Esophagus muscularis mucosa (tissue), 4 donors: ENCODE data around the gene UACA. TPM values are rescaled to one million over a fixed set of nuclear protein-coding genes. Genes with fewer than 3 reads are reported as not detected.

Source experiments
- DNase-seq: peaks from one replicate; pipeline ENCODE4 v3.0.0-alpha.2; 2017; ENCODE audit errors: extremely low spot score
- H3K27ac ChIP-seq, 4 donors: fragments of 200-600 bp; sonication (generic); replicated peaks in 1 of 4; 1 replicate in 3 of 4; 2 replicates in 1 of 4; pipeline ENCODE4 v1.5.1; 2016 to 2019; ENCODE audit warnings: mild to moderate bottlenecking in 1 of 4
- H3K27me3 ChIP-seq, 4 donors: fragments of 200-600 bp; sonication (generic); one replicate each; pipeline versions ENCODE4 v1.5.1 to v1.6.0; 2016 to 2019
- H3K36me3 ChIP-seq, 4 donors: fragments of 200-600 bp; sonication (generic); one replicate each; pipeline ENCODE4 v1.5.1; 2016 to 2019
- H3K4me1 ChIP-seq, 4 donors: fragments of 200-600 bp; sonication (generic); one replicate each; pipeline ENCODE4 v1.5.1; 2016 to 2019
- H3K4me3 ChIP-seq, 4 donors: fragments of 200-600 bp; sonication (generic); 1 replicate in 2 of 4; 2 replicates in 2 of 4; pipeline ENCODE4 v1.5.1; 2016 to 2019; ENCODE audit warnings: mild to moderate bottlenecking in 4 of 4, moderate library complexity in 1 of 4
- H3K9me3 ChIP-seq, 4 donors: fragments of 200-600 bp; sonication (generic); 1 replicate in 3 of 4; 2 replicates in 1 of 4; pipeline ENCODE4 v1.5.1; 2016 to 2019
- EP300 ChIP-seq: sonication (generic); formaldehyde crosslinking; IDR thresholded peaks from one replicate; pipeline ENCODE4 v1.6.1; 2017; ENCODE audit warnings: antibody characterized with exemption
- POLR2A ChIP-seq: fragments of 450-650 bp; IDR thresholded peaks from one replicate; pipeline ENCODE4 v1.6.1; 2017; ENCODE audit warnings: antibody characterized with exemption, moderate library complexity, mild to moderate bottlenecking, low read depth
- POLR2AphosphoS5 ChIP-seq, 2 donors: sonication (generic); formaldehyde crosslinking; IDR thresholded peaks; one replicate each; pipeline ENCODE4 v1.6.1; 2017; ENCODE audit warnings: antibody characterized with exemption in 2 of 2
- WGBS: methylation state at CpG from one replicate; pipeline ENCODE4 v1.1.5; 2018; 5-methylcytosine and 5-hydroxymethylcytosine counted together
- intact Hi-C: fragments of 100-400 bp; cut with DNase I; formaldehyde crosslinking; loops from one replicate; pipeline ENCODE4 v1.15.1; 2023
- total RNA-seq, 4 donors: library from RNA; depleted of rRNA; stranded (reverse); fragments of >200 nt; gene quantifications; one replicate each; pipeline versions ENCODE4 v1.1.0 to v1.2.1, GENCODE V29; 2016
- TF ChIP-seq, protein P1 (sequence below), 3 experiments: fragments of 200-600 bp in 2 of 3; fragments of 450-650 bp in 1 of 3; sonication (generic) in 2 of 3; IDR thresholded peaks; one replicate each; pipeline ENCODE4 v1.5.1; 2017 to 2019; ENCODE audit warnings: antibody characterized with exemption in 3 of 3, mild to moderate bottlenecking in 2 of 3, moderate library complexity in 1 of 3

Gene UACA
- total RNA-seq, 4 donors from 2014 or later = 23.9 to 40.7 (median 28.9) TPM

DNA sequence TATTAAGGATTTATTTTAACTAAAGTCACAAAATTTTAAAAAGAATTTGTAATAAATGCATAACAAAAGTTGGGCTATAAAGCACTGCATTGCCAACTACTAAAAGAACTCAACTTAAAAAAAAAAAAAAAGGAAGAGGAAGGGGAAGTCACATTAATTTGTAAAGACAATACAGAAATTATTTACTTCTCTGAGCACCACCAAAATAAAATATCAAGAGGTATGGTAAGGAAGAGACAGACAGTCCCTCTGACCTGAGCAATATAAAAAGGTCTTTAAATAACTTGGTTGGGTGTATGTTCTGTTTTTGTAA, 83.5 kb downstream of the UACA start:
- no peak overlapping the region for H3K27ac ChIP-seq
- DNase-seq = no peak
- peaks cover 5 to 47% (median 26%) of the 10 kb centered on the region in 4 donors for H3K36me3 ChIP-seq
- no peaks in the 10 kb centered on the region for H3K27me3 ChIP-seq
- H3K4me1 ChIP-seq = peaks cover 0 to 16% (median 9%) of the 10 kb centered on the region in 4 donors
- TF ChIP-seq POLR2A = no peak
- no peak for TF ChIP-seq EP300
- intact Hi-C loops = loop anchor here (1.0 to 10.0 kb wide), 3 partner anchors 42 to 133 kb away; partner anchors contain the start of gene UACA
- no peak overlapping the region for H3K4me3 ChIP-seq
- no peaks in the 10 kb centered on the region for H3K9me3 ChIP-seq

DNA sequence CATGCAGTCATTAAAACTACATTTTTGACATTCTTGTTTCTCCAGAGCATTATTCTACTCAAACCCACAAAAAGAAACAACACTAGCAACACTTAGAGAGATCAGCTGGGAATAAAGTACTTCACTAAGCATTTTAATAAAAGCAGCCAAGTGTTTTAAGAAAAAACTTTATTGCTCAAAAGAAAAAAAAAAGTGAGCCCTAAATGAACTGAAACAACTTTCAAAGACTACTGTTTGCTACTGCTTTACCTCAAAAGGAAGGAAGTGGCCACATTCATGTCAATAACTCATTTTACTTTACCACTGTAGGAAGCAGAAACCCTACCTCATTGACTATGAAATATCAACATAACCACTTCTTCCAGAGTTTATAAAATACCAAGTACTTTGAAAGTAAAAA, 91.3 kb downstream of the UACA start:
- Histone ChIP-seq H3K4me1 (peaks cover 0 to 4% (median 0%) of the 10 kb centered on the region in 4 donors), H3K27me3 (no peaks in the 10 kb centered on the region), H3K4me3 (no peak overlapping the region), H3K9me3 (no peaks in the 10 kb centered on the region), H3K36me3 (peaks cover 21 to 69% (median 38%) of the 10 kb centered on the region in 4 donors), H3K27ac (no peak overlapping the region)
- intact Hi-C loops = no loop called here
- DNase-seq = no peak
- TF ChIP-seq, protein P1, sequence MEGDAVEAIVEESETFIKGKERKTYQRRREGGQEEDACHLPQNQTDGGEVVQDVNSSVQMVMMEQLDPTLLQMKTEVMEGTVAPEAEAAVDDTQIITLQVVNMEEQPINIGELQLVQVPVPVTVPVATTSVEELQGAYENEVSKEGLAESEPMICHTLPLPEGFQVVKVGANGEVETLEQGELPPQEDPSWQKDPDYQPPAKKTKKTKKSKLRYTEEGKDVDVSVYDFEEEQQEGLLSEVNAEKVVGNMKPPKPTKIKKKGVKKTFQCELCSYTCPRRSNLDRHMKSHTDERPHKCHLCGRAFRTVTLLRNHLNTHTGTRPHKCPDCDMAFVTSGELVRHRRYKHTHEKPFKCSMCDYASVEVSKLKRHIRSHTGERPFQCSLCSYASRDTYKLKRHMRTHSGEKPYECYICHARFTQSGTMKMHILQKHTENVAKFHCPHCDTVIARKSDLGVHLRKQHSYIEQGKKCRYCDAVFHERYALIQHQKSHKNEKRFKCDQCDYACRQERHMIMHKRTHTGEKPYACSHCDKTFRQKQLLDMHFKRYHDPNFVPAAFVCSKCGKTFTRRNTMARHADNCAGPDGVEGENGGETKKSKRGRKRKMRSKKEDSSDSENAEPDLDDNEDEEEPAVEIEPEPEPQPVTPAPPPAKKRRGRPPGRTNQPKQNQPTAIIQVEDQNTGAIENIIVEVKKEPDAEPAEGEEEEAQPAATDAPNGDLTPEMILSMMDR (IDR thresholded peaks at IDR 0.05) = no peak
- TF ChIP-seq POLR2A (no peak), EP300 (no peak), POLR2AphosphoS5 (IDR thresholded peaks at IDR 0.05) (no peak)

DNA sequence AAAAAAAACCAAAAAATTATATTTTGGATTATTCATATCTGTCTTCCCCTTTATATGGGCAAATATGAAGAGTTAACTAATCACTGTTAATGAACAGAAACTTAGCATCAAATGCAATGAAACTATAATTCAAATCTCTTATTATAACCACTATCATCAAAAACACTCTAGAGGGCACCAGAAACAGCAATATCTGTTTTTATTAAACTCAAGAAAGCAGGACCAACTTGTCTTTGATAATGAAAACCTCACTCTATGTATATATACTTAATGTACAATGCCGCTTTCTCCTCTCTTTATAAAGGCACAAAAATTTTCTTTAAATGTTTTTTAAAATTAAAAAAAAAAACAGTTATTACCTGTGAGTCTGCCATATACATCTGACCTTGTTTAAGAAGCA, 92.7 kb downstream of the UACA start:
- Histone ChIP-seq H3K27ac (no peak overlapping the region), H3K36me3 (peaks cover 16 to 69% (median 31%) of the 10 kb centered on the region in 4 donors), H3K27me3 (no peaks in the 10 kb centered on the region), H3K4me3 (no peak overlapping the region), H3K4me1 (peaks cover 0 to 4% (median 0%) of the 10 kb centered on the region in 4 donors), H3K9me3 (no peaks in the 10 kb centered on the region)
- no peak for TF ChIP-seq POLR2A
- no peak for TF ChIP-seq POLR2AphosphoS5 (IDR thresholded peaks at IDR 0.05)
- TF ChIP-seq, protein P1 (IDR thresholded peaks at IDR 0.05) = peak in 1 of 3 experiments; percentile 19
- no peak for TF ChIP-seq EP300
- DNase-seq = no peak
- intact Hi-C loops = no loop called here
- WGBS = 100% methylated on average over 1 of the region's 1 CpG

DNA sequence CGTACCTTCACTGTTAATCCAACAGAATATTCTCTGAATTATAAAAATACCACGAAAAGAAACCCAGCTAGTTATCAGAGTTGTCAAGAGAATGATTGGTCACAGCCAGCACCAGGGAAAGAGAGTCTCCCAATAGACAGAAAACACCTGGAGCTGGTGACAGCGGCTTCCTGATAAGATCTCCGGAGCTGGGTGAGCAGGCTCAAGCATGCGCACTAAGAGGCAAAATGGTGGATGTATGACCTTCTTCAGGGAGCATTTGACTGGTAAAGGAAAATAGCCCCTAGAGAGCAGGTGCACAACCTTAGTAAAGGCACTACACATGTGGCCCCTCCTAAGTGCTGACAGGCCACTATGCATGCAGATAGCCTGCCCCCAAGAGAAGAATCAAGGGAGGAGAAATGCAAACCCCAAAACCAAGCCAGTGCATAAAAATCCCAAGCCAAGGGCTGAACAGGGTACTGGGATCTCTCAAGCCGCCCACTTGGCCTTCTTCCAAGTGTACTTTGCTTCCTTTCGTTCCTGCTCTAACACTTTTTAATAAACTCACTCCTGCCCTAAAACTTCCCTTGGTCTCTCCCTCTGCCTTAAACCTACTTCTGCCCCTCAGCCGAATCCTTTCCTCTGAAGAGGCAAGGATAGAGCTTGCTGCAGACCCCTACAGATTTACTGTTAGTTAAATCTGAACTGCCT, 93.2 kb downstream of the UACA start:
- Histone ChIP-seq H3K27ac (no peak overlapping the region), H3K36me3 (peaks cover 14 to 65% (median 27%) of the 10 kb centered on the region in 4 donors), H3K4me3 (no peak overlapping the region), H3K9me3 (no peaks in the 10 kb centered on the region), H3K27me3 (no peaks in the 10 kb centered on the region), H3K4me1 (peaks cover 0 to 4% (median 0%) of the 10 kb centered on the region in 4 donors)
- DNase-seq = no peak
- WGBS = 60% methylated on average over 8 of the region's 8 CpGs
- intact Hi-C loops = no loop called here
- TF ChIP-seq POLR2AphosphoS5 (IDR thresholded peaks at IDR 0.05) = no peak
- TF ChIP-seq EP300 = no peak
- TF ChIP-seq, protein P1 (IDR thresholded peaks at IDR 0.05) = no peak
- no peak for TF ChIP-seq POLR2A

DNA sequence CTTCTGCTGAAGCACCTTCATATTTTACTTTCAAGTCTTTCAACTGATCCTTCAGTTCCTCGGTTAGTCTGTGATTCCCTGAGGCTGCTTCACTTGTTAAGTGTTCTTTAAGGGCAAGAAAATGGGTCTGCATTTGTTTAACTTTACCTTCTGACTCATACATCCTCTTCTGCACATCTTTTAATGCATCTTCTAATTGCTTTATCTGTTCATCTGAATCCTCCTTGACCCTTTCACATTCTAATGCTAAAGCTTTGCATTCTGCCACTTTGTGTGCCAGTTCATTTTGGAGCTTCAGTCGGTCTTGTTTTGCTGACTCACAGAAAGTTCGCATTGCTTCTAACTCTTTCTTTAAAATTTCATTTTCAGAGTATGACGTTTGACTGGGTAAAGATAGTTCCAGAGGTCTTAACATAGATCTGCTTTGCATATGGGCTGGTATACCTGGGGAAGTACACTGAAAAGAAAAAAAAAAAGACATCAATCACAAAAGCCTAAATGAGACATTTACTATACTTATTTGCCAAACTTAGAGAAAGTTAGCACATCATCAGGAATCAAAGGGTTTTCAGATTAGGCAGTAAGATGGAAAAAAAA, 94.3 kb downstream of the UACA start:
- intact Hi-C loops = no loop called here
- Histone ChIP-seq H3K27me3 (no peaks in the 10 kb centered on the region), H3K9me3 (no peaks in the 10 kb centered on the region), H3K27ac (no peak overlapping the region), H3K4me1 (peaks cover 0 to 4% (median 0%) of the 10 kb centered on the region in 4 donors), H3K4me3 (no peak overlapping the region), H3K36me3 (peaks cover 12 to 64% (median 27%) of the 10 kb centered on the region in 4 donors)
- 82% methylated on average over 4 of the region's 4 CpGs for WGBS
- DNase-seq = no peak
- TF ChIP-seq POLR2AphosphoS5 (IDR thresholded peaks at IDR 0.05) (no peak), EP300 (no peak), POLR2A (no peak)
- TF ChIP-seq, protein P1 (IDR thresholded peaks at IDR 0.05) = no peak
